Lower leg skin (tissue), 4 donors: Measurements from ENCODE around the gene PUM2. TPM values are rescaled to one million over a fixed set of nuclear protein-coding genes. Genes with fewer than 3 reads are reported as not detected.

Source experiments
- DNase-seq, 2 donors: peaks; one replicate each; pipeline ENCODE4 v3.0.0-alpha.2; 2019; ENCODE audit warnings: low spot score in 2 of 2
- H3K4me3 ChIP-seq: fragments of 200-600 bp; sonication (generic); 2 replicates; pipeline ENCODE4 v1.5.1; 2017; ENCODE audit warnings: mild to moderate bottlenecking, low read depth; ENCODE audit not compliant: poor library complexity, severe bottlenecking
- POLR2A ChIP-seq, 2 donors: fragments of 450-650 bp; IDR thresholded peaks; one replicate each; pipeline ENCODE4 v1.6.1; 2016 to 2017; ENCODE audit warnings: antibody characterized with exemption in 2 of 2, mild to moderate bottlenecking in 1 of 2, moderate library complexity in 1 of 2
- WGBS, 2 donors: methylation state at CpG; one replicate each; pipeline ENCODE4 v1.1.5; 2018; 5-methylcytosine and 5-hydroxymethylcytosine counted together
- intact Hi-C: fragments of 100-400 bp; cut with DNase I; formaldehyde crosslinking; loops from one replicate; pipeline ENCODE4 v1.15.0; 2023; ENCODE audit warnings: low total_unique reads
- total RNA-seq, 4 donors: library from RNA; depleted of rRNA; stranded (reverse); fragments of >200 nt; gene quantifications; one replicate each; pipeline ENCODE4 v1.1.0, GENCODE V29; 2016
- TF ChIP-seq, protein P1 (sequence below), 3 donors: fragments of 450-650 bp; IDR thresholded peaks; one replicate each; pipeline ENCODE4 v1.5.1; 2016; ENCODE audit warnings: antibody characterized with exemption in 3 of 3, mild to moderate bottlenecking in 3 of 3, moderate library complexity in 2 of 3

Gene PUM2
- total RNA-seq, 4 donors from 2014 or later, result 82.5 to 88.1 (median 84.8) TPM

DNA sequence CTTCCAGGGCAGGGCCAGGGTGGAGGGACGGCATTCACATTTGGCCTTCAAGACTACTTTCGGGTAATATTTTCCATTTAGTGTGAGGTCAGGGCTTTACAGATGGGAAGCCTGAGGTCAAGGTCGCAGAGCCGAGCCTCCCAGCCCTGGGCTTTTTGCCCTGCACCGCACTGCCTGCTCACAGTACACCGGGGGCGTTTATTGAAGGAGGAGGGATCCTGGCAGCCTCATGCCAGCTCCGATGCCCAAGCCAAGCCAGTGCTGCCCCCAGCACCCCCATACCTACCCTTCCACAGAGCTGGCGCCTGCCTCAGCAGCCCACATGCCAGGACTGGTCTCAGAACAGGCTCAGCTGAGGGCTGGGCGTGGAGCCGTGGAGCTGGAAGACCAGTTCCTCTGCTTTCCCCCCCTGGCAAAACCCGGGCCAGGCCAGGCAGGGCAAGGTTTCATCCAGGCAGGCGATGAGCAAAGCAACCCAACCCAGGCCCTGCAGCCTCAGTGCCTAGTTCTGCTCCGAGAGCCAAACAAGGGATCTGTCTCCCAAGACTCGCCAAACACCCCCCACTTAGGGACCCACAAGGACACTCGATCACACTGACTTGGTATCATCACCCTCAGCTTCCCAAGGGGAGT lies 137.7 kb downstream of the PUM2 start:
- WGBS, 2 donors, result 51 to 53% methylated on average over 10 to 15 of the region's 16 CpGs
- no peak overlapping the region for H3K4me3 ChIP-seq
- TF ChIP-seq, protein P1, sequence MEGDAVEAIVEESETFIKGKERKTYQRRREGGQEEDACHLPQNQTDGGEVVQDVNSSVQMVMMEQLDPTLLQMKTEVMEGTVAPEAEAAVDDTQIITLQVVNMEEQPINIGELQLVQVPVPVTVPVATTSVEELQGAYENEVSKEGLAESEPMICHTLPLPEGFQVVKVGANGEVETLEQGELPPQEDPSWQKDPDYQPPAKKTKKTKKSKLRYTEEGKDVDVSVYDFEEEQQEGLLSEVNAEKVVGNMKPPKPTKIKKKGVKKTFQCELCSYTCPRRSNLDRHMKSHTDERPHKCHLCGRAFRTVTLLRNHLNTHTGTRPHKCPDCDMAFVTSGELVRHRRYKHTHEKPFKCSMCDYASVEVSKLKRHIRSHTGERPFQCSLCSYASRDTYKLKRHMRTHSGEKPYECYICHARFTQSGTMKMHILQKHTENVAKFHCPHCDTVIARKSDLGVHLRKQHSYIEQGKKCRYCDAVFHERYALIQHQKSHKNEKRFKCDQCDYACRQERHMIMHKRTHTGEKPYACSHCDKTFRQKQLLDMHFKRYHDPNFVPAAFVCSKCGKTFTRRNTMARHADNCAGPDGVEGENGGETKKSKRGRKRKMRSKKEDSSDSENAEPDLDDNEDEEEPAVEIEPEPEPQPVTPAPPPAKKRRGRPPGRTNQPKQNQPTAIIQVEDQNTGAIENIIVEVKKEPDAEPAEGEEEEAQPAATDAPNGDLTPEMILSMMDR (IDR thresholded peaks at IDR 0.05), result no peak
- no peak for TF ChIP-seq POLR2A (IDR thresholded peaks at IDR 0.05)
- intact Hi-C loops, result no loop called here
- peak; percentile 82 to 94 for DNase-seq

DNA sequence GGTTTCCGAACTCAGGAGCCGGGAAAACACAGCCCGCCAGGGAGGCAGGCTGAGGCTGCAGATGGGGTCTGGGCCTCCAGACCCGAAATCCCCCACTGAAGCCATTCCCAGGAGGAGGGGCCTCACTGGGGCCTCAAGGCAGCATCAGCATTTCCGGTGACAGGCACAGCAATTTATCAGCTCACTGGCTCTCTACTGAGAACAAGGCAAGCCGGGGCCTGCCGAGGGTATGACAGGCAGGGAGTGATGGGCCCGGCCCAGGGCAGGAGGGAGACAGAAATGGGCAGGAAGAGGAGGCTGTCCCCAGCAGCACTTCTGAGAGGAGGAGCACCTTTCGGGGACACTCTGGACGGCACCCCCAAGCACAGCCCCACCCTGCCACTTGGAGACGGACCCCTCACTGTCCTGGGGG lies 138.2 kb downstream of the PUM2 start:
- intact Hi-C loops, result no loop called here
- peak in 1 of 2 donors; percentile 76 for DNase-seq
- no peak overlapping the region for H3K4me3 ChIP-seq
- WGBS, 2 donors, result 28 to 53% methylated on average over 9 to 11 of the region's 11 CpGs
- TF ChIP-seq, protein P1 (IDR thresholded peaks at IDR 0.05), result no peak
- TF ChIP-seq POLR2A (IDR thresholded peaks at IDR 0.05), result no peak

DNA sequence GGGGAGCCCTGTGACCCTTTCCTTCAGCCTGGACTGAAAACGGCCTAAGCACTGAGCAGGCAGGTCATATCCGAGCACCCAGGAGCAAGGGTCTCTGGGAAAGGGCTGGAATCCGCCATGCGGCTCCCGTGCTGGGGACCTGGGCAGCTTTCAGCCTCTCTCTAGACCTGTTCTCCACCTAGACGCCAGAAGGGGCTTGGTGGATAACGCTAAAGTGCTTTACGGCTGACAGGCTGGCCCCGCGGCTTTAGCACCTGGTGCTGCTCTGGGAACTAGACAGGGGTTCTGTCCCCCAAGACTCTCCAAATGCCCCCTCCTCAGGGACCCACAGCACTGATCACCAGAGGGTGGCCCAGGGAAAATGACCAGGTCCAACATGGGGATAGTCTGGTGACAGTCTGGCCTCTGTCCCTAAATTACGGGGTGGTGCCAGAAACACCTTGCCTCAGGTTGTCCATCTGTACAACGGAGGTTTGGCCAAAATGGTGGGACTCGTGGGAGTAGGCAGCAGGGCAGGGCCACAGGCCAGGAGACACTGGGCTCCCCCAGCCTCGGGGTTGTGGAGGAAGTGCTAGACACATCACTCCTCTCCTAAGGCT lies 138.7 kb downstream of the PUM2 start:
- no peak for DNase-seq
- H3K4me3 ChIP-seq, result no peak overlapping the region
- 70 to 74% methylated on average over 14 of the region's 14 CpGs for WGBS, 2 donors
- intact Hi-C loops, result no loop called here
- TF ChIP-seq POLR2A (IDR thresholded peaks at IDR 0.05), result no peak
- TF ChIP-seq, protein P1 (IDR thresholded peaks at IDR 0.05), result no peak

DNA sequence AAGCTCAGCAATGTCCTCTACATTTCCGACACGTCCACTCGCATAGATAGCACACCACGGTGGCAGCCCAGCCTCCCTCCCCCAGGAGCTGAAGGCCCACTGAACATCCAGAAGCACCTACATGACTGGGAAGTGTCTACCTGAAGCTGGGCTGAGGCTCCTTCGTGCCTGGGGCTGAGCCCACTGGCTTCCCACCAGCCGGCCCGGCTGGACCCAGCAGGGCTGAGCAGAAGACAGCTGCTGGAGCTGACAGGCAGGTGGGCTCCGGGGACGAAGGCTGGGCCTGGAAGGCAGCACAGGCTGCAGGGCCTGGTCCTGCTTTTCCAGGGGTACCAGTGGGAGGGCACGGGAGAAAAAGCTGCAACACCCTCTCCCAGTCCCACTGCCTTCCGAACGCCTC lies 139.2 kb downstream of the PUM2 start:
- no peak for DNase-seq
- 65 to 95% methylated on average over 11 to 12 of the region's 12 CpGs for WGBS, 2 donors

DNA sequence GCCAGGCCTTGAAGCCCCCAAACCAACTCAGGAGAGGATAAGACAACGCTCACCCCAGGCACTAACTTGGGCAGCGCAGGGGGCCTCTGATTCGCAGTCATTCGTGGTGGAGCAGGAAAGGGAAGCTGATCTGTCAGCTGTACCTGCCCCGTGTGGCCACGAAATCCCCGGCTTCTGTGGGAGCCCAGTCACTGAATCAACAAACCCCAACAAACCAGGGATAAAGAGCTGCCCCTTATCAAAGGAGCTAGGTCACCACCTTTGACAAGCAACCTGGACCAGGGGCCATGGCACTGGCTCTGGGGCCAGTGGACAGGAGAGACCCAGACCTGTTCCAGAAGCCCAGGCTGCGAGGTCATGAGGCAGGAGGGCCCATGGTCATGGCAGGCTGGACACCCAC lies 140.2 kb downstream of the PUM2 start:
- intact Hi-C loops, result no loop called here
- no peak overlapping the region for H3K4me3 ChIP-seq
- TF ChIP-seq, protein P1 (IDR thresholded peaks at IDR 0.05), result no peak
- WGBS, 2 donors, result 74 to 75% methylated on average over 8 of the region's 8 CpGs
- no peak for DNase-seq

More for the DNA sequence above, 139.2 kb downstream of the PUM2 start:
- TF ChIP-seq, protein P1 (IDR thresholded peaks at IDR 0.05), result no peak
- TF ChIP-seq POLR2A (IDR thresholded peaks at IDR 0.05), result no peak
- intact Hi-C loops, result no loop called here
- H3K4me3 ChIP-seq, result no peak overlapping the region
